ENCODE data around the gene SLC6A3.

SLC6A3 gene

GRCh38 chr5:1400211-1400855 is 44.9 kb downstream of the SLC6A3 start:
- DNase-seq, result no peak
- no peak for TF ChIP-seq GATA1 (IDR thresholded peaks at IDR 0.05; ENCODE audit: low read depth, low read length)

GRCh38 chr5:1399737-1400136 is 45.5 kb downstream of the SLC6A3 start:
- TF ChIP-seq GATA1 (IDR thresholded peaks at IDR 0.05; ENCODE audit: low read depth, low read length) (no peak), POLR2A (IDR thresholded peaks at IDR 0.05; ENCODE audit: low read length) (no peak)

GRCh38 chr5:1396293-1396816 is 48.9 kb downstream of the SLC6A3 start:
- DNase-seq, result no peak
- no peak for TF ChIP-seq GATA1 (IDR thresholded peaks at IDR 0.05; ENCODE audit: low read depth, low read length)
- TF ChIP-seq POLR2A (IDR thresholded peaks at IDR 0.05; ENCODE audit: low read length), result no peak

More at GRCh38 chr5:1399737-1400136, 45.5 kb downstream of the SLC6A3 start:
- DNase-seq, result no peak

GRCh38 chr5:1394881-1395860 is 50.1 kb downstream of the SLC6A3 start:
- no peak for DNase-seq
- TF ChIP-seq GATA1 (IDR thresholded peaks at IDR 0.05; ENCODE audit: low read depth, low read length) (no peak), POLR2A (IDR thresholded peaks at IDR 0.05; ENCODE audit: low read length) (no peak)

- TF ChIP-seq GATA1 (IDR thresholded peaks at IDR 0.05; ENCODE audit: low read depth, low read length), result no peak
- no peak for TF ChIP-seq POLR2A (IDR thresholded peaks at IDR 0.05; ENCODE audit: low read length)
These were observed 51.4 kb downstream of the SLC6A3 start for GRCh38 chr5:1393571-1394501.

GRCh38 chr5:1392801-1393565 is 52.3 kb downstream of the SLC6A3 start:
- no peak for TF ChIP-seq POLR2A (IDR thresholded peaks at IDR 0.05; ENCODE audit: low read length)
- TF ChIP-seq GATA1 (IDR thresholded peaks at IDR 0.05; ENCODE audit: low read depth, low read length), result no peak
- DNase-seq, result no peak

More at GRCh38 chr5:1393571-1394501, 51.4 kb downstream of the SLC6A3 start:
- DNase-seq, result no peak

GRCh38 chr5:1392261-1392660 is 53.0 kb downstream of the SLC6A3 start:
- no peak for DNase-seq
- TF ChIP-seq GATA1 (IDR thresholded peaks at IDR 0.05; ENCODE audit: low read depth, low read length) (no peak), POLR2A (IDR thresholded peaks at IDR 0.05; ENCODE audit: low read length) (no peak)

GRCh38 chr5:1391691-1392090 is 53.5 kb downstream of the SLC6A3 start:
- DNase-seq, result no peak
- no peak for TF ChIP-seq POLR2A (IDR thresholded peaks at IDR 0.05; ENCODE audit: low read length)
- TF ChIP-seq GATA1 (IDR thresholded peaks at IDR 0.05; ENCODE audit: low read depth, low read length), result no peak

GRCh38 chr5:1390861-1391600 is 54.2 kb downstream of the SLC6A3 start:
- no peak for DNase-seq
- no peak for TF ChIP-seq GATA1 (IDR thresholded peaks at IDR 0.05; ENCODE audit: low read depth, low read length)
- TF ChIP-seq POLR2A (IDR thresholded peaks at IDR 0.05; ENCODE audit: low read length), result no peak

GRCh38 chr5:1390333-1390732 is 54.9 kb downstream of the SLC6A3 start:
- DNase-seq, result no peak
- TF ChIP-seq POLR2A (IDR thresholded peaks at IDR 0.05; ENCODE audit: low read length) (no peak), GATA1 (IDR thresholded peaks at IDR 0.05; ENCODE audit: low read depth, low read length) (no peak)

GRCh38 chr5:1388383-1388967 is 56.8 kb downstream of the SLC6A3 start:
- DNase-seq, result no peak
- no peak for TF ChIP-seq GATA1 (IDR thresholded peaks at IDR 0.05; ENCODE audit: low read depth, low read length)
- no peak for TF ChIP-seq POLR2A (IDR thresholded peaks at IDR 0.05; ENCODE audit: low read length)

GRCh38 chr5:1387876-1388275 is 57.4 kb downstream of the SLC6A3 start:
- DNase-seq, result no peak
- no peak for TF ChIP-seq GATA1 (IDR thresholded peaks at IDR 0.05; ENCODE audit: low read depth, low read length)
- no peak for TF ChIP-seq POLR2A (IDR thresholded peaks at IDR 0.05; ENCODE audit: low read length)
